ENCODE measurements around the gene RAI1. TPM values are rescaled to one million over a fixed set of nuclear protein-coding genes. Genes with fewer than 3 reads are reported as not detected.

The RAI1 gene
- total and polyA plus RNA-seq, 2 of the 13 experiments (the other 11 are each of a cell fraction or from before 2014, with no cell fraction given), result 3.4 to 5.2 TPM

DNA sequence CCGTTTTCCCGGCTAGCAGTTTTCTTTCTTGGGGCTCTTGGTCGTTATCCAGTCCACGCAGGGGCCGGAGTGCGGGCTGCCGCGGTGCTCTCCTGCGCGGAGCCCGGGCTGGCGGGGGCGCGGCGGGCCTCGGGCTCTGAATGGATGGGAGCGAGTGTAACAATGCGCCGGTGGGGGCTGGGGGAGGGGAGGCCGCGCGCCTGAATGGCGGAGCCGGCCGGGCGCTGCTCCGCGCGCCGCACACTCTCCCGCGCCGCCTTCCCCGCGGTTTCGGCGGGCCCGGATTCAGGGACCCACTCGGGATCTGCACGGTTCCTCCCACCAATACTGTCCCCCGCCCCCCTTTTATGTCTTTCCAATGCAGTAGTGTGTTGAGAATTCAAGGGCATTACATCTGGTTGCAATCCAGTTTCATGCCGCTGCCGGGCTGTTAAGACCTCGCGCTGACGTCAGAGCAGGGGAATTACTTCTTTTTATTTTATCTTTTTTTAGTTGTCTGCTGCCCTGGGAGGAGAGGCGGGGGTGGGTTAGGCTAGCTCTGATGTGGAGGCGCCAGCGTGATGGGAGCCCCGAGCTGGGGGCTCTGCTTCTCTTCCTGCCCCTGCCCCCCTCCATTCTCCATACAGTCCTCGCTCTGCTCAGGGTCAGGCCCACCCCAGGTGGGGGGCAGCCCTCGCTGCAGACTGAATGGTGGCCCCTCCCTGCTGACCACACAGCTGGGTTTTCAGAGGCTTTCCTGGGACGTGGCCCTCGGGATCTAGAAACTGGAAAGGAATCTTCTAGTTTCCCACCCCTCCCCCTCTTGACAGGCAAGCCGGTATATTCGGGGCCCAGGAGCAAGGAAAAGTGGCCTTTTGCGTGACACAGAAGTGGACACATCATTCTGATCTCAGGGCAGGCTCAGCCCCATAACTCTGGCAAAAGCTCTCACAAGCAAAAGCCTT lies 1.8 kb downstream of the RAI1 start (continued):
- TF ChIP-seq FIP1L1 (IDR thresholded peaks at IDR 0.05; ENCODE audit: borderline replicate concordance, insufficient read depth, low read depth, low read length) (no peak), ZNF891 (CRISPR knock-in tag; IDR thresholded peaks at IDR 0.05) (no peak), MTA1 (CRISPR knock-in tag; IDR thresholded peaks at IDR 0.05; ENCODE audit: borderline replicate concordance) (no peak), TAF15 (IDR thresholded peaks at IDR 0.05; ENCODE audit: low read depth, low read length, poor library complexity, severe bottlenecking) (no peak), KMT2A (CRISPR knock-in tag; IDR thresholded peaks at IDR 0.05) (0 out of 2 replicates have a peak, but pooled peaks have one; percentile 3), TEAD2 (CRISPR knock-in tag; IDR thresholded peaks at IDR 0.05) (no peak), ZFY (CRISPR knock-in tag; IDR thresholded peaks at IDR 0.05) (peak; percentile 42), ZFP36 (IDR thresholded peaks at IDR 0.05; ENCODE audit: borderline replicate concordance, low read depth, low read length, partially characterized antibody) (no peak)
- TF ChIP-seq, protein P1, sequence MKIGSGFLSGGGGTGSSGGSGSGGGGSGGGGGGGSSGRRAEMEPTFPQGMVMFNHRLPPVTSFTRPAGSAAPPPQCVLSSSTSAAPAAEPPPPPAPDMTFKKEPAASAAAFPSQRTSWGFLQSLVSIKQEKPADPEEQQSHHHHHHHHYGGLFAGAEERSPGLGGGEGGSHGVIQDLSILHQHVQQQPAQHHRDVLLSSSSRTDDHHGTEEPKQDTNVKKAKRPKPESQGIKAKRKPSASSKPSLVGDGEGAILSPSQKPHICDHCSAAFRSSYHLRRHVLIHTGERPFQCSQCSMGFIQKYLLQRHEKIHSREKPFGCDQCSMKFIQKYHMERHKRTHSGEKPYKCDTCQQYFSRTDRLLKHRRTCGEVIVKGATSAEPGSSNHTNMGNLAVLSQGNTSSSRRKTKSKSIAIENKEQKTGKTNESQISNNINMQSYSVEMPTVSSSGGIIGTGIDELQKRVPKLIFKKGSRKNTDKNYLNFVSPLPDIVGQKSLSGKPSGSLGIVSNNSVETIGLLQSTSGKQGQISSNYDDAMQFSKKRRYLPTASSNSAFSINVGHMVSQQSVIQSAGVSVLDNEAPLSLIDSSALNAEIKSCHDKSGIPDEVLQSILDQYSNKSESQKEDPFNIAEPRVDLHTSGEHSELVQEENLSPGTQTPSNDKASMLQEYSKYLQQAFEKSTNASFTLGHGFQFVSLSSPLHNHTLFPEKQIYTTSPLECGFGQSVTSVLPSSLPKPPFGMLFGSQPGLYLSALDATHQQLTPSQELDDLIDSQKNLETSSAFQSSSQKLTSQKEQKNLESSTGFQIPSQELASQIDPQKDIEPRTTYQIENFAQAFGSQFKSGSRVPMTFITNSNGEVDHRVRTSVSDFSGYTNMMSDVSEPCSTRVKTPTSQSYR (CRISPR knock-in tag; IDR thresholded peaks at IDR 0.05; ENCODE audit: borderline replicate concordance), result peak; percentile 76
- TF ChIP-seq, protein P2, sequence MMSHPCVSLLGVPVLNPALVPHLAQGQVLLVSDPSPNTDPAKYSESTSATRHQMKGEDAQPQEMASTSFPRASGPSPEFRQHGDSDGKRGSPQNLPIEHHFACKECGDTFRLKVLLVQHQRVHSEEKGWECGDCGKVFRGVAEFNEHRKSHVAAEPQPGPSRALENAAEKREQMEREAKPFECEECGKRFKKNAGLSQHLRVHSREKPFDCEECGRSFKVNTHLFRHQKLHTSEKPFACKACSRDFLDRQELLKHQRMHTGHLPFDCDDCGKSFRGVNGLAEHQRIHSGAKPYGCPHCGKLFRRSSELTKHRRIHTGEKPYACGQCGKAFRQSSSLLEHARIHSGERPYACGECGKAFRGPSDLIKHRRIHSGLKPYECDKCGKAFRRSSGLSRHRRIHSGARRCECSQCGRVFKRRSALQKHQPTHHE (CRISPR knock-in tag; IDR thresholded peaks at IDR 0.05; ENCODE audit: borderline replicate concordance), result no peak
- TF ChIP-seq, protein P3, sequence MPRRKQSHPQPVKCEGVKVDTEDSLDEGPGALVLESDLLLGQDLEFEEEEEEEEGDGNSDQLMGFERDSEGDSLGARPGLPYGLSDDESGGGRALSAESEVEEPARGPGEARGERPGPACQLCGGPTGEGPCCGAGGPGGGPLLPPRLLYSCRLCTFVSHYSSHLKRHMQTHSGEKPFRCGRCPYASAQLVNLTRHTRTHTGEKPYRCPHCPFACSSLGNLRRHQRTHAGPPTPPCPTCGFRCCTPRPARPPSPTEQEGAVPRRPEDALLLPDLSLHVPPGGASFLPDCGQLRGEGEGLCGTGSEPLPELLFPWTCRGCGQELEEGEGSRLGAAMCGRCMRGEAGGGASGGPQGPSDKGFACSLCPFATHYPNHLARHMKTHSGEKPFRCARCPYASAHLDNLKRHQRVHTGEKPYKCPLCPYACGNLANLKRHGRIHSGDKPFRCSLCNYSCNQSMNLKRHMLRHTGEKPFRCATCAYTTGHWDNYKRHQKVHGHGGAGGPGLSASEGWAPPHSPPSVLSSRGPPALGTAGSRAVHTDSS (CRISPR knock-in tag; conservative IDR thresholded peaks at IDR 0.05), result no peak
- TF ChIP-seq, protein P4, sequence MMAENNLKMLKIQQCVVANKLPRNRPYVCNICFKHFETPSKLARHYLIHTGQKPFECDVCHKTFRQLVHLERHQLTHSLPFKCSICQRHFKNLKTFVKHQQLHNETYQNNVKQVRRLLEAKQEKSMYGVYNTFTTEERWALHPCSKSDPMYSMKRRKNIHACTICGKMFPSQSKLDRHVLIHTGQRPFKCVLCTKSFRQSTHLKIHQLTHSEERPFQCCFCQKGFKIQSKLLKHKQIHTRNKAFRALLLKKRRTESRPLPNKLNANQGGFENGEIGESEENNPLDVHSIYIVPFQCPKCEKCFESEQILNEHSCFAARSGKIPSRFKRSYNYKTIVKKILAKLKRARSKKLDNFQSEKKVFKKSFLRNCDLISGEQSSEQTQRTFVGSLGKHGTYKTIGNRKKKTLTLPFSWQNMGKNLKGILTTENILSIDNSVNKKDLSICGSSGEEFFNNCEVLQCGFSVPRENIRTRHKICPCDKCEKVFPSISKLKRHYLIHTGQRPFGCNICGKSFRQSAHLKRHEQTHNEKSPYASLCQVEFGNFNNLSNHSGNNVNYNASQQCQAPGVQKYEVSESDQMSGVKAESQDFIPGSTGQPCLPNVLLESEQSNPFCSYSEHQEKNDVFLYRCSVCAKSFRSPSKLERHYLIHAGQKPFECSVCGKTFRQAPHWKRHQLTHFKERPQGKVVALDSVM (CRISPR knock-in tag; IDR thresholded peaks at IDR 0.05), result 0 out of 2 replicates have a peak, but pooled peaks have one; percentile 29
- TF ChIP-seq, protein P5, sequence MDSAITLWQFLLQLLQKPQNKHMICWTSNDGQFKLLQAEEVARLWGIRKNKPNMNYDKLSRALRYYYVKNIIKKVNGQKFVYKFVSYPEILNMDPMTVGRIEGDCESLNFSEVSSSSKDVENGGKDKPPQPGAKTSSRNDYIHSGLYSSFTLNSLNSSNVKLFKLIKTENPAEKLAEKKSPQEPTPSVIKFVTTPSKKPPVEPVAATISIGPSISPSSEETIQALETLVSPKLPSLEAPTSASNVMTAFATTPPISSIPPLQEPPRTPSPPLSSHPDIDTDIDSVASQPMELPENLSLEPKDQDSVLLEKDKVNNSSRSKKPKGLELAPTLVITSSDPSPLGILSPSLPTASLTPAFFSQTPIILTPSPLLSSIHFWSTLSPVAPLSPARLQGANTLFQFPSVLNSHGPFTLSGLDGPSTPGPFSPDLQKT (CRISPR knock-in tag; IDR thresholded peaks at IDR 0.05; ENCODE audit: borderline replicate concordance), result no peak

All from HepG2 (cell line).